Activated naive CD4-positive, alpha-beta T cell treated with anti-CD3 and anti-CD28 coated beads for 36 hours (primary cell): Measurements from ENCODE around the gene WDR5B. TPM values are rescaled to one million over a fixed set of nuclear protein-coding genes. Genes with fewer than 3 reads are reported as not detected.
"Not testable (repeated sequence)": the region's sequence is repeated elsewhere in the genome, so short reads cannot be mapped to it uniquely, and the experiment has no call there.

Experiments used
- CTCF ChIA-PET: fragments of 350-600 bp; sonication (Branson Sonifier 250); formaldehyde crosslinking; loops from one replicate; lab custom pipeline; 2021; ENCODE audit warnings: antibody characterized with exemption; lab: Charles Lee
- DNase-seq: peaks from one replicate; pipeline ENCODE4 v3.0.0-alpha.2; 2020
- H3K27ac Mint-ChIP-seq: one replicate; pipeline ENCODE4 v1.8.0; 2021; ENCODE audit warnings: mild to moderate bottlenecking, mixed read lengths
- H3K27me3 Mint-ChIP-seq: one replicate; pipeline ENCODE4 v1.8.0; 2021; ENCODE audit warnings: low read depth, mixed read lengths
- H3K36me3 Mint-ChIP-seq: one replicate; pipeline ENCODE4 v1.8.0; 2021; ENCODE audit warnings: low read depth, mixed read lengths
- H3K4me1 Mint-ChIP-seq: one replicate; pipeline ENCODE4 v1.8.0; 2021; ENCODE audit warnings: low read depth, mixed read lengths
- H3K4me3 Mint-ChIP-seq: one replicate; pipeline ENCODE4 v1.8.0; 2021; ENCODE audit warnings: mild to moderate bottlenecking, moderate library complexity, mixed read lengths
- H3K9me3 Mint-ChIP-seq: one replicate; pipeline ENCODE4 v1.8.0; 2021; ENCODE audit warnings: mixed read lengths
- intact Hi-C: fragments of 100-400 bp; cut with micrococcal nuclease; formaldehyde crosslinking; loops from one replicate; pipeline ENCODE4 v1.15.1; 2023
- total RNA-seq, 2 experiments: library from RNA; stranded (reverse); gene quantifications; one replicate each; pipeline ENCODE4 v1.2.3, GENCODE V29; 2021

WDR5B gene
- total RNA-seq = 1 to 10 TPM; 2.3 to 2.9 TPM

DNA sequence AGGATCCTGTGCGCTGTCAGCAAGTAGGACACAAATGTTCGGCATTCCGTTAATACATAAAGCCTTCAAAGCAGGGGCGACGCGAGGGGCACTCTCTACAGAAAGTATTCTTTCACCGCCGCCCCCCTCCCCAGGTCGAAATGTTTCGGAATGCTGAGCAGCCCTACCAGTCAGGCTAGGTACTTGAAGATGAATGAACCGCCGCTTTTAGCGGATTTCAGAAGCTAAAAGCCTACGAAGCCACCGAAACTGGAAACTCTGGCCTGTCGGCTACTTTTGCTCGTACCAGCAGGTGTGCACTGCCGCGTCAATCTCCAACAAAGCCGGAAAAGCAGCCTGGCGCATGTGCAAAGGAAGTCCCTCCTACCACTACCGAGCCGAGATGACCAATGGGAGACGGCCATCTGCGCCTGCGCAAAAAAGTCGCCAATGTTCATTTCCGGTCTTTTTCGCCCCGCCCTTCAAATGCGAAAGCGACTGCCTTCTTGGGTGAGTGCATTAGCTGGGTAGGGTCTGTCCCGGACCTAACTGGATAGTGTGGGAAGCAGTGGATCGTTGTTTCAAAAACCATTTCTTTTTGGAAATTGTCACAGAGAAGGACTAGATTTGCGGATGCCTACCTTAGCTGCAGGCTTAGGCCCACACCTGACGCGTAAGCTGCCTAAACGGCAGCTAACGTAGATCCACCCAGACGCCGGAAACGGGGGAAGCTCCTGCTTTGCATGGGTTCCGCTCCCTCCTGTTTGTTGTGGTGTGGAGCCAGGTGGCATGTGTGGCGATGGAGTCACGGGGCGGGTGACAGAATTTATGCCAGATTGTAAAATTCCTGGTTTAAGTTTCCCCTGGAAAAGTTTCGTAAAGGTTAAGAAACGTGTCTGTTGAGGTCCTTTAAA lies at the start of gene WDR5B:
Gene WDR5B (minus strand): TSS at position 301 of the 893 bp plus-strand sequence. CDS start 534 bp downstream, outside the sequence.
- intact Hi-C loops = loop anchor here (1.0 to 5.0 kb wide), 14 partner anchors 12 to 1169 kb away; partner anchors contain the start of genes DTX3L, FAM162A, GOLGB1 and HACD2

DNA sequence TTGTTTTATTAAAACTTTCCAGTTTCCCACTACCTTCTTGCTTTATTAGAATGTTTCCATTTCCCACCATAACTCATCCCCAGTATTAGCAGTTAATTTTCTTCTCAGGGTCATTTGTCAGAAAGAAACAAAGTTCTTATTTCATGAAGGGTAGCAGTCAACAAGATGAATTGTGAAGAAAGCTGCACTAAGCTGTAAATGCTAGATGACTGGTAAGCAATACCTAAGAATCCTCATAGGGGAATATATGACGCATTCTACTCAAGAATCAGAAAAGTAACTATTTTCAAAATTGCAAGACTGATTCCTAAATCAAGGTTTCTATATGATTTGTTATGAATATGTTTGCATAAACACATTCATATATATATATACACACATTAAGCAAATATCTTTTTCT lies 48.8 kb upstream of the WDR5B start:
- intact Hi-C loops = no loop called here
- peaks cover 31% of the 10 kb centered on the region for H3K4me1 Mint-ChIP-seq
- H3K4me3 Mint-ChIP-seq = no peak overlapping the region
- no peaks in the 10 kb centered on the region for H3K9me3 Mint-ChIP-seq
- no peaks in the 10 kb centered on the region for H3K27me3 Mint-ChIP-seq
- CTCF ChIA-PET = no interaction called here
- no peak for DNase-seq
- H3K36me3 Mint-ChIP-seq = peaks cover 21% of the 10 kb centered on the region
- H3K27ac Mint-ChIP-seq = no peak overlapping the region

More for the DNA sequence above, at the start of gene WDR5B:
- no peaks in the 10 kb centered on the region for H3K27me3 Mint-ChIP-seq
- H3K27ac Mint-ChIP-seq = peak within 1 kb of the TSS; percentile 98
- CTCF ChIA-PET = interaction anchor here (0.6 to 1.7 kb wide), 7 partner anchors 9 to 264 kb away, joined by 3 to 10 read pairs (median 4); partner anchors contain the start of genes FAM162A and PARP14
- H3K36me3 Mint-ChIP-seq = peaks cover 19% of the 10 kb centered on the region
- no peaks in the 10 kb centered on the region for H3K9me3 Mint-ChIP-seq
- peaks cover 50% of the 10 kb centered on the region for H3K4me1 Mint-ChIP-seq
- DNase-seq = peak; percentile 99
- H3K4me3 Mint-ChIP-seq = peak within 1 kb of the TSS; percentile 95

GRCh38 chr3:122462406-122462805 lies 46.5 kb upstream of the WDR5B start:
- Mint-ChIP-seq H3K4me1 (peaks cover 13% of the 10 kb centered on the region), H3K9me3 (no peaks in the 10 kb centered on the region), H3K4me3 (no peak overlapping the region), H3K36me3 (peaks cover 30% of the 10 kb centered on the region), H3K27me3 (no peaks in the 10 kb centered on the region), H3K27ac (no peak overlapping the region)
- no peak for DNase-seq
- intact Hi-C loops = no loop called here
- CTCF ChIA-PET = interaction anchor here (0.6 kb wide), 1 partner anchor 29 kb away, joined by 3 read pairs; no protein-coding TSS in a partner anchor

GRCh38 chr3:122461806-122462205 lies 45.9 kb upstream of the WDR5B start:
- Mint-ChIP-seq H3K36me3 (peaks cover 30% of the 10 kb centered on the region), H3K4me3 (no peak overlapping the region), H3K27me3 (no peaks in the 10 kb centered on the region), H3K4me1 (peaks cover 12% of the 10 kb centered on the region), H3K9me3 (no peaks in the 10 kb centered on the region), H3K27ac (no peak overlapping the region)
- CTCF ChIA-PET = no interaction called here
- DNase-seq = no peak
- intact Hi-C loops = no loop called here

DNA sequence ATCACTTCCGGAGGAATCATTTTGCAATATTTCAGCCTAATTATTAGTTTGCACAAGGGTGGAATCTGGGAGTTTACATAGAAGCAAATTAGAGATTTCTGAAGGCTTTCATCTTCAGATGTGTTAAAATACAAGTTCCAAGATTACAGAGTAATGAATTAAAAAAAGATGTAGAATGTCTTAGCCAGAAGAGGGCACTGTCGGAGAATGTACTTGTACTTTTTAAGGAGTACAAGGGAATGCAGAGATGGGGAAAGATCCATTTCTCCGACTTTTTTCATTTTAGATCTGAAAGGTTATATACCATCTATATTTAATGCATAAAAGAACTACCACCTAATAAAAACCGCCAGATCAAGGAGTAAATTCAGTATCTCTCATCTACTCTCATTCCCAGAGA lies 43.1 kb upstream of the WDR5B start:
- Mint-ChIP-seq H3K4me3 (no peak overlapping the region), H3K9me3 (no peaks in the 10 kb centered on the region), H3K27me3 (no peaks in the 10 kb centered on the region), H3K4me1 (peaks cover 8% of the 10 kb centered on the region), H3K36me3 (peaks cover 35% of the 10 kb centered on the region), H3K27ac (no peak overlapping the region)
- CTCF ChIA-PET = interaction anchor here (0.7 to 3.3 kb wide), 7 partner anchors 9 to 864 kb away, joined by 3 to 20 read pairs (median 3); no protein-coding TSS in a partner anchor
- intact Hi-C loops = loop anchor here (1.0 to 2.0 kb wide), 4 partner anchors 56 to 220 kb away; partner anchors contain the start of gene KPNA1
- DNase-seq = no peak

GRCh38 chr3:122457706-122458105 lies 41.8 kb upstream of the WDR5B start:
- Mint-ChIP-seq H3K9me3 (no peaks in the 10 kb centered on the region), H3K27ac (no peak overlapping the region), H3K4me1 (peaks cover 8% of the 10 kb centered on the region), H3K36me3 (peaks cover 31% of the 10 kb centered on the region), H3K4me3 (no peak overlapping the region), H3K27me3 (no peaks in the 10 kb centered on the region)
- intact Hi-C loops = loop anchor here (2.0 kb wide), 3 partner anchors 57 to 103 kb away; partner anchors contain the start of gene KPNA1
- no peak for DNase-seq
- CTCF ChIA-PET = interaction anchor here (1.0 to 3.3 kb wide), 4 partner anchors 66 to 221 kb away, joined by 3 to 20 read pairs (median 4); no protein-coding TSS in a partner anchor

DNA sequence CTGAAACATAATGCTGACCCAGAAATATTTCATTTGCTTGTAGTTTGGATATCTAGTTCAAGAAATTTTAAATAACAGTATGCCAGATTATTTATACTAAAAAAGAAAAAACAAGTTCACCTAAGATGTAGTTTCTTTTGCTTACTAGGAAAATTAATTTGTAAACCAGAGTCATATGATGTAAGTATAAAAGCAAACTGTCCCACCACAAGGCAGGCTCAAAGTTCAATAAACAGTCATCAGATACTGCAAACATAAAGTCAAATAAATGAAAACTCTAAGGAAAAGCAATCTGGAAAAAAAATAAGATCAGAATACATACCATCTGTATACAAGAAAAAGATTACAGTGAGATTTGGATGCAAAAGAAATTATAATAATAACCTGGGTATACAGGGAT lies 40.2 kb upstream of the WDR5B start:
- Mint-ChIP-seq H3K4me1 (no peaks in the 10 kb centered on the region), H3K4me3 (no peak overlapping the region), H3K27me3 (no peaks in the 10 kb centered on the region), H3K36me3 (peaks cover 21% of the 10 kb centered on the region), H3K9me3 (no peaks in the 10 kb centered on the region), H3K27ac (no peak overlapping the region)
- intact Hi-C loops = no loop called here
- CTCF ChIA-PET = interaction anchor here (1.0 kb wide), 1 partner anchor 63 kb away, joined by 3 read pairs; no protein-coding TSS in a partner anchor
- DNase-seq = no peak

DNA sequence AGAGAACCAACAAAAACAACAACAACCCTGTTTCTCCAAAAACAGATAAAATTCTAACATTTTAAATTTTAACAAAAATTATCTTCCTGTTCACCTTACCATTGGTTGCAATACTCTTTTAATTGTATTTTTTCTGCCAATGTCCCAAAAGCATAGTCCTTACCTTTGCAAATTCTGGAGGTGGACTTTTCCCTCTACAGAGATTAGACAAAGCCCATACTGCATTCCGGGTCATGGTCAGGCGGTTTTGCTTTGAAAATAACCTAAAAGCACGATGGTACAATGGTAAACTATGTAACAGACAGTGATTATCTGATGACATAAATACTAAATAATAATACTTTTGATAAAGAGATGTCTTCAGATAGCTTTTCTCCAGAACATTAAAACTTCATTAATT lies 35.5 kb upstream of the WDR5B start:
- Mint-ChIP-seq H3K27ac (no peak overlapping the region), H3K4me3 (no peak overlapping the region), H3K36me3 (peaks cover 45% of the 10 kb centered on the region), H3K9me3 (peaks cover 2% of the 10 kb centered on the region), H3K27me3 (no peaks in the 10 kb centered on the region), H3K4me1 (no peaks in the 10 kb centered on the region)
- intact Hi-C loops = no loop called here
- no peak for DNase-seq
- CTCF ChIA-PET = no interaction called here

DNA sequence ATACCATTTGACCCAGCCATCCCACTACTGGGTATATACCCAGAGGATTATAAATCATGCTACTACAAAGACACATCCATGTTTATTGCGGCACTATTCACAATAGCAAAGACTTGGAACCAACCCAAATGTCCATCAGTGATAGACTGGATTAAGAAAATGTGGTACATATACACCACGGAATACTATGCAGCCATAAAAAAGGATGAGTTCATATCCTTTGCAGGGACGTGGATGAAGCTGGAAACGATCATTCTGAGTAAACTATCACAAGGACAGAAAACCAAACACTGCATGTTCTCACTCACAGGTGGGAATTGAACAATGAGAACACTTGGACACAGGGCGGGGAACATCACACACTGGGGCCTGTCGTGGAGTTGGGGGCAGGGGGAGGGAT lies 32.4 kb upstream of the WDR5B start:
- intact Hi-C loops, H3K27ac Mint-ChIP-seq, H3K27me3 Mint-ChIP-seq, H3K4me3 Mint-ChIP-seq, H3K4me1 Mint-ChIP-seq, CTCF ChIA-PET, H3K9me3 Mint-ChIP-seq, DNase-seq: not testable (repeated sequence)
- peaks cover 68% of the 10 kb centered on the region for H3K36me3 Mint-ChIP-seq

GRCh38 chr3:122444491-122444887 lies 28.6 kb upstream of the WDR5B start:
- CTCF ChIA-PET, H3K27me3 Mint-ChIP-seq, H3K4me1 Mint-ChIP-seq, H3K4me3 Mint-ChIP-seq, DNase-seq, H3K27ac Mint-ChIP-seq, H3K9me3 Mint-ChIP-seq, intact Hi-C loops: not testable (repeated sequence)
- peaks cover 78% of the 10 kb centered on the region for H3K36me3 Mint-ChIP-seq

- H3K27ac Mint-ChIP-seq, DNase-seq, H3K9me3 Mint-ChIP-seq, H3K27me3 Mint-ChIP-seq, intact Hi-C loops, CTCF ChIA-PET, H3K4me3 Mint-ChIP-seq, H3K4me1 Mint-ChIP-seq: not testable (repeated sequence)
- H3K36me3 Mint-ChIP-seq = peaks cover 72% of the 10 kb centered on the region
These were observed 28.1 kb upstream of the WDR5B start for GRCh38 chr3:122443762-122444490.

GRCh38 chr3:122443090-122443489 lies 27.2 kb upstream of the WDR5B start:
- CTCF ChIA-PET = interaction anchor here (0.7 to 1.1 kb wide), 2 partner anchors 61 to 226 kb away, joined by 3 to 4 read pairs; partner anchors contain the start of gene MIX23

More at GRCh38 chr3:122443090-122443489, 27.2 kb upstream of the WDR5B start:
- H3K4me1 Mint-ChIP-seq = no peaks in the 10 kb centered on the region
- intact Hi-C loops = no loop called here
- no peak overlapping the region for H3K4me3 Mint-ChIP-seq
- no peaks in the 10 kb centered on the region for H3K27me3 Mint-ChIP-seq
- H3K27ac Mint-ChIP-seq = no peak overlapping the region
- peaks cover 6% of the 10 kb centered on the region for H3K9me3 Mint-ChIP-seq
- H3K36me3 Mint-ChIP-seq = peaks cover 72% of the 10 kb centered on the region
- DNase-seq = no peak
